ENCODE results near the gene PLEKHG5.
"Not testable (repeated sequence)": the region's sequence is repeated elsewhere in the genome, so short reads cannot be mapped to it uniquely, and the experiment has no call there.

The PLEKHG5 gene

GRCh38 chr1:6454856-6455751 lies 36.4 kb downstream of the PLEKHG5 start:
- no peak overlapping the region for H2AFZ ChIP-seq (ENCODE audit: low read length)
- no peaks in the 10 kb centered on the region for H3K27me3 ChIP-seq (ENCODE audit: insufficient read depth, low read length)
- no peaks in the 10 kb centered on the region for H3K36me3 ChIP-seq (ENCODE audit: insufficient read depth, low read length)
- no peak overlapping the region for H3K4me2 ChIP-seq (ENCODE audit: low read length)
- peaks cover 4% of the 10 kb centered on the region for H3K4me1 ChIP-seq (ENCODE audit: insufficient read depth, low read length, severe bottlenecking)
- H3K9me2 ChIP-seq (ENCODE audit: low read depth, low read length), result no peaks in the 10 kb centered on the region
- H3K4me3 ChIP-seq (ENCODE audit: low read depth, low read length, poor library complexity, severe bottlenecking), result no peak overlapping the region
- H3K27ac ChIP-seq (ENCODE audit: low read depth, low read length, poor library complexity, severe bottlenecking), result no peak overlapping the region
- no peaks in the 10 kb centered on the region for H3K79me2 ChIP-seq (ENCODE audit: insufficient read depth, low read length)
- TF ChIP-seq CTCF (IDR thresholded peaks at IDR 0.05; ENCODE audit: low read length) (no peak), EZH2 (IDR thresholded peaks at IDR 0.05; ENCODE audit: borderline replicate concordance, low read length) (no peak)
- no peak overlapping the region for H3K9ac ChIP-seq (ENCODE audit: low read length)
- H4K20me1 ChIP-seq (ENCODE audit: insufficient read depth, low read length), result no peaks in the 10 kb centered on the region
- no peaks in the 10 kb centered on the region for H3K9me3 ChIP-seq (ENCODE audit: low read length)
- no peaks in the 10 kb centered on the region for H3F3A ChIP-seq (ENCODE audit: insufficient read depth, low read length)

GRCh38 chr1:6453895-6454855 lies 37.3 kb downstream of the PLEKHG5 start:
- not testable (repeated sequence) for H3K79me2 ChIP-seq (ENCODE audit: insufficient read depth, low read length); H4K20me1 ChIP-seq (ENCODE audit: insufficient read depth, low read length); H3K27me3 ChIP-seq (ENCODE audit: insufficient read depth, low read length); H3K9me2 ChIP-seq (ENCODE audit: low read depth, low read length); H3K4me1 ChIP-seq (ENCODE audit: insufficient read depth, low read length, severe bottlenecking); H3K9ac ChIP-seq (ENCODE audit: low read length); H3F3A ChIP-seq (ENCODE audit: insufficient read depth, low read length); H3K4me2 ChIP-seq (ENCODE audit: low read length); H3K36me3 ChIP-seq (ENCODE audit: insufficient read depth, low read length); H3K4me3 ChIP-seq (ENCODE audit: low read depth, low read length, poor library complexity, severe bottlenecking); H3K9me3 ChIP-seq (ENCODE audit: low read length); H2AFZ ChIP-seq (ENCODE audit: low read length); H3K27ac ChIP-seq (ENCODE audit: low read depth, low read length, poor library complexity, severe bottlenecking)

- Histone ChIP-seq H3K36me3 (ENCODE audit: insufficient read depth, low read length) (no peaks in the 10 kb centered on the region), H4K20me1 (ENCODE audit: insufficient read depth, low read length) (no peaks in the 10 kb centered on the region), H2AFZ (ENCODE audit: low read length) (no peak overlapping the region), H3F3A (ENCODE audit: insufficient read depth, low read length) (no peaks in the 10 kb centered on the region), H3K4me2 (ENCODE audit: low read length) (no peak overlapping the region), H3K27ac (ENCODE audit: low read depth, low read length, poor library complexity, severe bottlenecking) (no peak overlapping the region), H3K27me3 (ENCODE audit: insufficient read depth, low read length) (peaks cover 8% of the 10 kb centered on the region), H3K9ac (ENCODE audit: low read length) (no peak overlapping the region), H3K9me2 (ENCODE audit: low read depth, low read length) (no peaks in the 10 kb centered on the region), H3K9me3 (ENCODE audit: low read length) (no peaks in the 10 kb centered on the region), H3K4me1 (ENCODE audit: insufficient read depth, low read length, severe bottlenecking) (peaks cover 16% of the 10 kb centered on the region), H3K79me2 (ENCODE audit: insufficient read depth, low read length) (no peaks in the 10 kb centered on the region), H3K4me3 (ENCODE audit: low read depth, low read length, poor library complexity, severe bottlenecking) (no peak overlapping the region)
- TF ChIP-seq CTCF (IDR thresholded peaks at IDR 0.05; ENCODE audit: low read length), result no peak
- no peak for TF ChIP-seq EZH2 (IDR thresholded peaks at IDR 0.05; ENCODE audit: borderline replicate concordance, low read length)
These were observed 40.5 kb downstream of the PLEKHG5 start for GRCh38 chr1:6450943-6451373.

GRCh38 chr1:6450486-6450885 lies 41.0 kb downstream of the PLEKHG5 start:
- peaks cover 16% of the 10 kb centered on the region for H3K4me1 ChIP-seq (ENCODE audit: insufficient read depth, low read length, severe bottlenecking)
- not testable (repeated sequence) for H3K36me3 ChIP-seq (ENCODE audit: insufficient read depth, low read length); H2AFZ ChIP-seq (ENCODE audit: low read length); H3K9me2 ChIP-seq (ENCODE audit: low read depth, low read length); H3F3A ChIP-seq (ENCODE audit: insufficient read depth, low read length); H3K4me2 ChIP-seq (ENCODE audit: low read length); H3K27me3 ChIP-seq (ENCODE audit: insufficient read depth, low read length); H3K79me2 ChIP-seq (ENCODE audit: insufficient read depth, low read length); H3K27ac ChIP-seq (ENCODE audit: low read depth, low read length, poor library complexity, severe bottlenecking); H4K20me1 ChIP-seq (ENCODE audit: insufficient read depth, low read length); H3K9ac ChIP-seq (ENCODE audit: low read length); H3K4me3 ChIP-seq (ENCODE audit: low read depth, low read length, poor library complexity, severe bottlenecking); H3K9me3 ChIP-seq (ENCODE audit: low read length)
